HCT116 (cell line): Measurements from ENCODE around the gene TBL2.

ENCODE experiments used
- CTCF ChIP-seq, 3 experiments: fragments of 200-600 bp in 1 of 3; sonication (generic) in 1 of 3; IDR thresholded peaks in 2 of 3; conservative IDR thresholded peaks in 1 of 3; 2 replicates each; pipeline ENCODE4 v1.5.1; 2012 to 2017; ENCODE audit warnings: low read depth in 2 of 3, low read length in 2 of 3, antibody characterized with exemption in 1 of 3, borderline replicate concordance in 1 of 3, control low read depth in 1 of 3, mild to moderate bottlenecking in 1 of 3, mixed read lengths in 1 of 3, mixed run types in 1 of 3, moderate library complexity in 1 of 3; ENCODE audit not compliant: insufficient read depth in 1 of 3
- MAX ChIP-seq: IDR thresholded peaks from 2 replicates; pipeline ENCODE4 v1.6.1; 2012
- POLR2A ChIP-seq: IDR thresholded peaks from 2 replicates; pipeline ENCODE4 v1.7.0; 2011; ENCODE audit warnings: borderline replicate concordance; ENCODE audit not compliant: insufficient read depth, insufficient read length; ENCODE audit errors: extremely low read depth
- POLR2AphosphoS5 ChIP-seq: IDR thresholded peaks from 2 replicates; pipeline ENCODE4 v1.6.1; 2011; ENCODE audit warnings: mild to moderate bottlenecking, low read depth, low read length, moderate library complexity
- RAD21 ChIP-seq: IDR thresholded peaks from 2 replicates; pipeline ENCODE4 v1.6.1; 2012; ENCODE audit warnings: low read depth, mild to moderate bottlenecking
- SIN3A ChIP-seq: IDR thresholded peaks from 2 replicates; pipeline ENCODE4 v1.6.1; 2012; ENCODE audit warnings: low read depth
- ZFX ChIP-seq: fragments of 450-650 bp; IDR thresholded peaks from 2 replicates; pipeline ENCODE4 v1.6.1; 2017

- no peak for TF ChIP-seq CTCF (IDR thresholded peaks at IDR 0.05 in 2 of 3, conservative IDR thresholded peaks at IDR 0.05 in 1 of 3; ENCODE audit: borderline replicate concordance in 1 of 3, insufficient read depth in 1 of 3, low read depth in 2 of 3, low read length in 2 of 3)
- no peak for TF ChIP-seq POLR2AphosphoS5
- TF ChIP-seq MAX: no peak
- TF ChIP-seq RAD21: no peak
- TF ChIP-seq POLR2A: no peak
- TF ChIP-seq SIN3A: no peak
- TF ChIP-seq ZFX: no peak
Measured at GRCh38 chr7:73539709-73540108, 38.7 kb downstream of the TBL2 start.
